Measurements from ENCODE around the gene CNTN4. TPM values are rescaled to one million over a fixed set of nuclear protein-coding genes. Genes with fewer than 3 reads are reported as not detected.

CNTN4 gene
- total RNA-seq, 1 experiment from 2014 or later, result 1.6 TPM

GRCh38 chr3:2246873-2247648 is 148.4 kb downstream of the CNTN4 start:
- TF ChIP-seq, protein P1, sequence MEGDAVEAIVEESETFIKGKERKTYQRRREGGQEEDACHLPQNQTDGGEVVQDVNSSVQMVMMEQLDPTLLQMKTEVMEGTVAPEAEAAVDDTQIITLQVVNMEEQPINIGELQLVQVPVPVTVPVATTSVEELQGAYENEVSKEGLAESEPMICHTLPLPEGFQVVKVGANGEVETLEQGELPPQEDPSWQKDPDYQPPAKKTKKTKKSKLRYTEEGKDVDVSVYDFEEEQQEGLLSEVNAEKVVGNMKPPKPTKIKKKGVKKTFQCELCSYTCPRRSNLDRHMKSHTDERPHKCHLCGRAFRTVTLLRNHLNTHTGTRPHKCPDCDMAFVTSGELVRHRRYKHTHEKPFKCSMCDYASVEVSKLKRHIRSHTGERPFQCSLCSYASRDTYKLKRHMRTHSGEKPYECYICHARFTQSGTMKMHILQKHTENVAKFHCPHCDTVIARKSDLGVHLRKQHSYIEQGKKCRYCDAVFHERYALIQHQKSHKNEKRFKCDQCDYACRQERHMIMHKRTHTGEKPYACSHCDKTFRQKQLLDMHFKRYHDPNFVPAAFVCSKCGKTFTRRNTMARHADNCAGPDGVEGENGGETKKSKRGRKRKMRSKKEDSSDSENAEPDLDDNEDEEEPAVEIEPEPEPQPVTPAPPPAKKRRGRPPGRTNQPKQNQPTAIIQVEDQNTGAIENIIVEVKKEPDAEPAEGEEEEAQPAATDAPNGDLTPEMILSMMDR (conservative IDR thresholded peaks at IDR 0.05), result no peak
- Histone ChIP-seq H3K27ac (ENCODE audit: insufficient read length, low read depth, low read length) (no peak overlapping the region), H3K14ac (ENCODE audit: insufficient read depth, low read length) (no peak overlapping the region), H3K27me3 (ENCODE audit: insufficient read depth, low read length) (no peaks in the 10 kb centered on the region), H3K79me1 (ENCODE audit: insufficient read depth, low read depth, low read length, poor library complexity, severe bottlenecking) (no peaks in the 10 kb centered on the region), H3K56ac (ENCODE audit: insufficient read length, low read depth, low read length) (no peak overlapping the region), H3K79me2 (ENCODE audit: insufficient read depth, low read length) (no peaks in the 10 kb centered on the region), H3K9ac (ENCODE audit: extremely low read depth, insufficient read length, low read length) (no peak overlapping the region), H2BK120ac (ENCODE audit: low read depth, low read length, poor library complexity, severe bottlenecking) (no peak overlapping the region), H4K5ac (ENCODE audit: insufficient read length, low read depth, low read length) (no peak overlapping the region), H2BK20ac (ENCODE audit: low read depth, low read length, poor library complexity, severe bottlenecking) (no peak overlapping the region), H3K18ac (ENCODE audit: insufficient read length, low read depth, low read length) (no peak overlapping the region), H3T11ph (ENCODE audit: low read length) (no peak overlapping the region), H3K23ac (ENCODE audit: insufficient read length, low read depth, low read length) (no peak overlapping the region), H3K4ac (ENCODE audit: low read depth, low read length) (no peak overlapping the region), H2BK15ac (ENCODE audit: low read depth, low read length) (no peak overlapping the region), H4K20me1 (ENCODE audit: control insufficient read depth, insufficient read depth, insufficient read length) (no peaks in the 10 kb centered on the region), H4K8ac (replicated peaks; ENCODE audit: insufficient read length, low read depth, low read length) (no peak overlapping the region), H2BK5ac (ENCODE audit: insufficient read length, low read length) (no peak overlapping the region), H2BK12ac (ENCODE audit: insufficient read length, low read depth, low read length) (no peak overlapping the region), H3K9me3 (ENCODE audit: control insufficient read depth, low read depth, low read length) (no peaks in the 10 kb centered on the region), H3K4me2 (ENCODE audit: insufficient read depth, insufficient read length, low read length) (no peak overlapping the region), H3K23me2 (ENCODE audit: insufficient read length, low read depth, low read length, poor library complexity, severe bottlenecking) (no peaks in the 10 kb centered on the region), H3K4me1 (ENCODE audit: insufficient read depth, low read length) (no peaks in the 10 kb centered on the region; the same call in 1 of the 2 replicates), H2AK5ac (ENCODE audit: insufficient read length, low read length) (no peak overlapping the region), H4K91ac (ENCODE audit: insufficient read length, low read depth, low read length) (no peak overlapping the region), H2AFZ (ENCODE audit: low read length) (no peak overlapping the region)
- no CpG with 5 or more reads among the region's 6 CpGs for WGBS (ENCODE audit: extremely low coverage, insufficient read length, low lambda C conversion rate)
- no peaks in the 10 kb centered on the region for H3K27me3 Mint-ChIP-seq (ENCODE audit: low read depth)
- no peaks in the 10 kb centered on the region for H3K9me3 Mint-ChIP-seq
- peaks cover 14 to 17% of the 10 kb centered on the region in 2 experiments for H3K4me1 Mint-ChIP-seq
- no peaks in the 10 kb centered on the region for H3K36me3 Mint-ChIP-seq (ENCODE audit: insufficient read depth in 1 of 3, low read depth in 3 of 3)
- no peak overlapping the region for H3K4me3 Mint-ChIP-seq
- DNase-seq, result no peak
- peak overlapping the region in 2 of 3 experiments; percentile 0 to 15; a peak in 2 of 7 replicates for H3K27ac Mint-ChIP-seq

All from H9 (cell line).